ENCODE results near the gene FOXO6. TPM values are rescaled to one million over a fixed set of nuclear protein-coding genes. Genes with fewer than 3 reads are reported as not detected.

The FOXO6 gene
- polyA plus RNA-seq, 1 donor (not counting 4 experiments of a cell fraction or from before 2014, with no cell fraction given): not detected

GRCh38 chr1:41365320-41365633, 4.0 kb downstream of the FOXO6 start:
- no peak overlapping the region for H3K9ac ChIP-seq (ENCODE audit: control insufficient read depth, extremely low read depth, insufficient read depth, low read length)
- DNase-seq (ENCODE audit: low read depth, low spot score) (no peak), FAIRE-seq (no peak)
- H2AFZ ChIP-seq (ENCODE audit: control insufficient read depth, low read length): no peak overlapping the region
- dilution Hi-C loops (cut with MboI; ENCODE audit: extremely low pct_ligation_motif_present, low sequenced_read_pairs): no loop called here
- no peaks in the 10 kb centered on the region for H3K36me3 ChIP-seq (ENCODE audit: control insufficient read depth in 2 of 2, extremely low read depth in 1 of 2, insufficient read depth in 2 of 2, low read length in 2 of 2)
- H3K27ac ChIP-seq (ENCODE audit: control insufficient read depth, insufficient read depth, low read length): no peak overlapping the region
- no peak overlapping the region for H3K4me2 ChIP-seq (ENCODE audit: control insufficient read depth, extremely low read depth, insufficient read depth, low read depth, low read length)
- H3K27me3 ChIP-seq (ENCODE audit: control insufficient read depth, extremely low read depth, insufficient read depth, low read length): peaks cover 75% of the 10 kb centered on the region
- TF ChIP-seq EZH2 (IDR thresholded peaks at IDR 0.05; ENCODE audit: low read length): no peak
- TF ChIP-seq CTCF (optimal IDR thresholded peaks at IDR 0.05 in 1 of 3, IDR thresholded peaks at IDR 0.05 in 1 of 3, conservative IDR thresholded peaks at IDR 0.05 in 1 of 3; ENCODE audit: extremely low read depth in 1 of 3, insufficient read depth in 2 of 3, low read length in 3 of 3): no peak
- H3K9me3 ChIP-seq (ENCODE audit: control insufficient read depth, low read depth, low read length): no peaks in the 10 kb centered on the region
- H4K20me1 ChIP-seq (ENCODE audit: control insufficient read depth, extremely low read depth, insufficient read depth, low read length): peaks cover 7% of the 10 kb centered on the region
- no peaks in the 10 kb centered on the region for H3K79me2 ChIP-seq (ENCODE audit: control insufficient read depth, insufficient read depth, low read length)
- no peak overlapping the region for H3K4me3 ChIP-seq (ENCODE audit: control insufficient read depth in 2 of 3, extremely low read depth in 1 of 3, insufficient read depth in 2 of 3, low read depth in 1 of 3, low read length in 3 of 3)
- H3K9me1 ChIP-seq (ENCODE audit: control insufficient read depth, extremely low read depth, insufficient read depth, low read length): no peaks in the 10 kb centered on the region
- peaks cover 13% of the 10 kb centered on the region for H3K4me1 ChIP-seq (ENCODE audit: control insufficient read depth, extremely low read depth, insufficient read depth, low read length)

DNA sequence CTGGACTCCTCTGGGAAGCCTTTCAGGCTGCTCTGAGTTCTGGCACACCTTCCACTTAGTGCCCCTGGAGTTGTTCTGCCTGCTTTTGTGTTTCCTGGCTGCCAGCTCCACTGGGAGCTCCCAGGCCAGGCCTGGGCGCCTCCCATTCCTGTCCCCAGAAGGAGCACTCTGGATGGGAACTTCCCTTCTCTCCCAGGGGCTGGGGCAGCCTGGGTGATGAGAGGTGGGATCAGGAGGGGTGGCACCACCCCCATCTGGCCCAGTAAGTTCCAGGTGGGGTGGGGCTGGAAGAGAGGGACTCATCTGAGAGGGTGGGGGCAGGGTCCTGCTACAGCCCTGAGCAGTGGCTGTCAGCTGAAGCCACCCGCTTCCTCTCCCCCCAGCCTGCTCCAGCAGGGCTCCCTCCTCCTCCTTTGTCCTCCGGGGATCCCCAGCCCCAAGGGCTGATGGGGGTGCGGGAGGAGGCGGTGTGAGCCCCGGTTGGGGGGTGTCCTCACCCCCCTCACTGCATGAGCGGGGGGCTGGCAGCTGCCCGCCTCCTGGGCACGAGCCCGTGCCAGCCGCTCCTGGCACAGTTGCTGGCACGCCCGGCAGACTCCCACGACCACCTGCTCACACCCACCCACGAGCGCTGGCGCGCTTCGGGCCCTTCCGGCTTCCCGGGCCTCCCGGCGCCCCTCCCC, 4.7 kb downstream of the FOXO6 start:
- Histone ChIP-seq H3K9me3 (ENCODE audit: control insufficient read depth, low read depth, low read length) (no peaks in the 10 kb centered on the region), H3K4me2 (ENCODE audit: control insufficient read depth, extremely low read depth, insufficient read depth, low read depth, low read length) (no peak overlapping the region), H3K36me3 (ENCODE audit: control insufficient read depth in 2 of 2, extremely low read depth in 1 of 2, insufficient read depth in 2 of 2, low read length in 2 of 2) (no peaks in the 10 kb centered on the region), H3K4me3 (ENCODE audit: control insufficient read depth in 2 of 3, extremely low read depth in 1 of 3, insufficient read depth in 2 of 3, low read depth in 1 of 3, low read length in 3 of 3) (no peak overlapping the region), H4K20me1 (ENCODE audit: control insufficient read depth, extremely low read depth, insufficient read depth, low read length) (peaks cover 7% of the 10 kb centered on the region), H2AFZ (ENCODE audit: control insufficient read depth, low read length) (no peak overlapping the region), H3K9me1 (ENCODE audit: control insufficient read depth, extremely low read depth, insufficient read depth, low read length) (no peaks in the 10 kb centered on the region), H3K4me1 (ENCODE audit: control insufficient read depth, extremely low read depth, insufficient read depth, low read length) (peaks cover 8% of the 10 kb centered on the region), H3K27me3 (ENCODE audit: control insufficient read depth, extremely low read depth, insufficient read depth, low read length) (peaks cover 78% of the 10 kb centered on the region), H3K9ac (ENCODE audit: control insufficient read depth, extremely low read depth, insufficient read depth, low read length) (no peak overlapping the region), H3K79me2 (ENCODE audit: control insufficient read depth, insufficient read depth, low read length) (no peaks in the 10 kb centered on the region), H3K27ac (ENCODE audit: control insufficient read depth, insufficient read depth, low read length) (no peak overlapping the region)
- no peak for FAIRE-seq
- DNase-seq (ENCODE audit: low read depth, low spot score): no peak
- TF ChIP-seq EZH2 (IDR thresholded peaks at IDR 0.05; ENCODE audit: low read length): no peak
- dilution Hi-C loops (cut with MboI; ENCODE audit: extremely low pct_ligation_motif_present, low sequenced_read_pairs): no loop called here
